SK-N-SH (cell line): ENCODE results near the gene RAI1. TPM values are rescaled to one million over a fixed set of nuclear protein-coding genes. Genes with fewer than 3 reads are reported as not detected.

Experiments used
- CTCF ChIA-PET: fragments of 300-600, 350-600 bp; formaldehyde crosslinking; extraction: SDS; loops from one replicate; lab custom pipeline; 2021; lab: Yijun Ruan, JAX
- POLR2A ChIA-PET: fragments of 350-600 bp; sonication (Branson Sonifier 250); formaldehyde crosslinking; extraction: SDS; loops from one replicate; lab custom pipeline; 2020; ENCODE audit warnings: antibody characterized with exemption, inconsistent platforms; lab: Yijun Ruan, JAX
- DNase-seq: peaks from one replicate; pipeline ENCODE4 v3.0.0; 2012
- H2AFZ ChIP-seq: fragments of 200-600 bp; sonication (generic); 2 replicates; pipeline ENCODE4 v1.8.1; 2016; ENCODE audit warnings: antibody characterized with exemption, mild to moderate bottlenecking, low read depth
- H3F3A ChIP-seq: fragments of 200-600 bp; sonication (generic); replicated peaks from 2 replicates; pipeline ENCODE3; 2016; ENCODE audit warnings: antibody characterized with exemption, mild to moderate bottlenecking; ENCODE audit not compliant: insufficient read depth
- H3K27ac ChIP-seq, 2 experiments: fragments of 200-500 bp in 1 of 2; fragments of 200-600 bp in 1 of 2; sonication (Bioruptor generic) in 1 of 2; sonication (generic), shearing (Covaris generic) in 1 of 2; 2 replicates each; pipeline versions ENCODE4 v1.5.1 to v1.6.1; 2014 to 2016; ENCODE audit warnings: low read depth in 2 of 2, inconsistent platforms in 1 of 2, low read length in 1 of 2, mild to moderate bottlenecking in 1 of 2, mixed read lengths in 1 of 2
- H3K27me3 ChIP-seq: fragments of 200-600 bp; sonication (generic), shearing (Covaris generic); 2 replicates; pipeline ENCODE4 v1.6.1; 2016; ENCODE audit warnings: mixed run types; ENCODE audit not compliant: insufficient read depth
- H3K36me3 ChIP-seq, 2 experiments: fragments of 200-500 bp in 1 of 2; fragments of 200-600 bp in 1 of 2; sonication (Bioruptor generic) in 1 of 2; sonication (generic) in 1 of 2; replicated peaks in 1 of 2; 2 replicates each; pipeline versions ENCODE3 to v1.5.1; 2014 to 2016; ENCODE audit warnings: low read length in 1 of 2, mild to moderate bottlenecking in 1 of 2; ENCODE audit not compliant: insufficient read depth in 2 of 2, control insufficient read depth in 1 of 2
- H3K4me1 ChIP-seq, 2 experiments: fragments of 200-500 bp in 1 of 2; fragments of 200-600 bp in 1 of 2; sonication (Bioruptor generic) in 1 of 2; sonication (generic), shearing (Covaris generic) in 1 of 2; 2 replicates each; pipeline versions ENCODE4 v1.5.1 to v1.6.1; 2014 to 2016; ENCODE audit warnings: low read depth in 1 of 2, low read length in 1 of 2, mixed run types in 1 of 2; ENCODE audit not compliant: insufficient read depth in 2 of 2, control insufficient read depth in 1 of 2
- H3K4me2 ChIP-seq: fragments of 200-600 bp; sonication (generic), shearing (Covaris generic); 2 replicates; pipeline ENCODE4 v1.6.1; 2017; ENCODE audit warnings: mixed run types
- H3K4me3 ChIP-seq, 2 experiments: fragments of 200-500 bp in 1 of 2; fragments of 200-600 bp in 1 of 2; sonication (Bioruptor generic) in 1 of 2; sonication (generic), shearing (Covaris generic) in 1 of 2; 2 replicates each; pipeline versions ENCODE4 v1.5.1 to v1.8.1; 2014 to 2016; ENCODE audit warnings: low read depth in 2 of 2, inconsistent platforms in 1 of 2, low read length in 1 of 2, mild to moderate bottlenecking in 1 of 2, mixed read lengths in 1 of 2, moderate library complexity in 1 of 2
- H3K79me2 ChIP-seq: fragments of 200-600 bp; sonication (generic); 2 replicates; pipeline ENCODE4 v1.8.1; 2017; ENCODE audit warnings: mild to moderate bottlenecking; ENCODE audit not compliant: insufficient read depth
- H3K9ac ChIP-seq: fragments of 200-600 bp; sonication (generic); 2 replicates; pipeline ENCODE4 v1.6.1; 2017; ENCODE audit warnings: mixed run types
- H3K9me2 ChIP-seq: fragments of 200-600 bp; sonication (generic); 2 replicates; pipeline ENCODE4 v1.6.1; 2017; ENCODE audit warnings: mixed run types
- H3K9me3 ChIP-seq: fragments of 200-600 bp; sonication (generic); 2 replicates; pipeline ENCODE4 v1.6.1; 2017; ENCODE audit warnings: mixed run types, mild to moderate bottlenecking, moderate library complexity
- H4K20me1 ChIP-seq: fragments of 200-600 bp; sonication (generic); 2 replicates; pipeline ENCODE4 v1.6.1; 2017; ENCODE audit warnings: mild to moderate bottlenecking, mixed run types; ENCODE audit not compliant: insufficient read depth
- CHD2 ChIP-seq: fragments of 150-350 bp; IDR thresholded peaks from 2 replicates; pipeline ENCODE4 v1.6.1; 2018; ENCODE audit warnings: low read length; ENCODE audit not compliant: partially characterized antibody
- ELF1 ChIP-seq: IDR thresholded peaks from 2 replicates; pipeline ENCODE4 v1.4.0; 2012
- EP300 ChIP-seq, 2 experiments: IDR thresholded peaks; 2 replicates each; pipeline versions ENCODE4 v1.4.0 to v1.6.1; 2012; ENCODE audit warnings: borderline replicate concordance in 1 of 2, low read depth in 1 of 2, low read length in 1 of 2
- FOSL2 ChIP-seq: IDR thresholded peaks from 2 replicates; pipeline ENCODE4 v1.4.0; 2012; ENCODE audit warnings: low read depth, mild to moderate bottlenecking, moderate library complexity, borderline replicate concordance
- FOXJ3 ChIP-seq: sonication (generic); formaldehyde crosslinking; IDR thresholded peaks from 2 replicates; pipeline ENCODE4 v1.5.1; 2020; ENCODE audit warnings: mild to moderate bottlenecking, missing genetic modification reagents
- FOXM1 ChIP-seq: IDR thresholded peaks from 2 replicates; pipeline ENCODE4 v1.4.0; 2012; ENCODE audit warnings: low read depth, mild to moderate bottlenecking
- IRF3 ChIP-seq: fragments of 150-350 bp; IDR thresholded peaks from 2 replicates; pipeline ENCODE4 v1.6.1; 2016; ENCODE audit warnings: mild to moderate bottlenecking, low read depth, low read length
- NFIC ChIP-seq: IDR thresholded peaks from 2 replicates; pipeline ENCODE4 v1.4.0; 2012; ENCODE audit warnings: borderline replicate concordance
- RAD21 ChIP-seq: IDR thresholded peaks from 2 replicates; pipeline ENCODE4 v1.6.1; 2012; ENCODE audit warnings: mild to moderate bottlenecking, low read length
- RCOR1 ChIP-seq: fragments of 150-350 bp; IDR thresholded peaks from 2 replicates; pipeline ENCODE4 v1.6.1; 2017; ENCODE audit warnings: antibody characterized with exemption, low read length
- REST ChIP-seq: IDR thresholded peaks from 2 replicates; pipeline ENCODE4 v1.6.1; 2012; ENCODE audit warnings: mild to moderate bottlenecking, low read depth, low read length, moderate library complexity
- RXRA ChIP-seq: IDR thresholded peaks from 2 replicates; pipeline ENCODE4 v1.4.0; 2012; ENCODE audit warnings: low read depth, mild to moderate bottlenecking, borderline replicate concordance
- SMC3 ChIP-seq: IDR thresholded peaks from 2 replicates; pipeline ENCODE4 v1.6.1; 2012; ENCODE audit warnings: low read depth, low read length, improper control_type of control experiment
- TEAD4 ChIP-seq: IDR thresholded peaks from 2 replicates; pipeline ENCODE4 v1.4.0; 2012; ENCODE audit warnings: mild to moderate bottlenecking, borderline replicate concordance; ENCODE audit not compliant: insufficient read depth
- WGBS: methylation state at CpG from one replicate; pipeline ENCODE4 v1.1.6; 2017; ENCODE audit warnings: low lambda C conversion rate; 5-methylcytosine and 5-hydroxymethylcytosine counted together
- polyA plus RNA-seq, 3 experiments: library from polyadenylated mRNA; depleted of rRNA; stranded (reverse); fragments of >200 nt; gene quantifications; 2 replicates each; pipeline ENCODE4 v1.2.3, GENCODE V29; 2012
- TF ChIP-seq, protein P1 (sequence below): IDR thresholded peaks from 2 replicates; pipeline ENCODE4 v1.4.0; 2012; ENCODE audit warnings: low read depth, borderline replicate concordance
- TF ChIP-seq, protein P2 (sequence below): IDR thresholded peaks from 2 replicates; pipeline ENCODE4 v1.4.0; 2012; ENCODE audit warnings: low read depth

RAI1 gene
- polyA plus RNA-seq, 1 of the 3 experiments (the other 2 are of a cell fraction): 4.7 TPM

DNA sequence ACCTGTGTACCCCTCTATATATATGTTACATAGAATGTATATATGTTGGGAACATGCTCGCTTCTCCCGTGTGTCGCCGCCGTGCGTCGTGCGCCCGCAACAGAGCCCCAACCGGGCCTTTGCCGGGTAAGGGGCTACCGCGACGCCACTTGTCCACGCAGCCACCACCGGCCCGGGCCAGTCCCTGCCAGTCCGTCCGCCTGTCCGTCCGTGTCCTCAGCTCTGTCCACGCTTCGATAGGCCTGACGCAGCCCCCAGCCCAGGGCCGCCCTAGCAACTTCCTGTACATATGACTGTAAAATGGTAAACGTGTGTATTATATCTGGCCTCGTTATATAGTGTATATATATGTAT, 129.6 kb downstream of the RAI1 start:
- Histone ChIP-seq H3K36me3 (peaks cover 2 to 65% of the 10 kb centered on the region in 2 experiments), H3K79me2 (no peaks in the 10 kb centered on the region), H3K4me1 (peaks cover 0 to 56% of the 10 kb centered on the region in 2 experiments; a peak in 3 of 4 replicates), H3F3A (peaks cover 6% of the 10 kb centered on the region), H3K9ac (no peak overlapping the region), H3K4me3 (no peak overlapping the region), H3K9me2 (no peaks in the 10 kb centered on the region), H4K20me1 (no peaks in the 10 kb centered on the region), H3K27me3 (no peaks in the 10 kb centered on the region), H3K4me2 (no peak overlapping the region), H3K9me3 (no peaks in the 10 kb centered on the region), H3K27ac (no peak overlapping the region; a peak in 1 of 4 replicates), H2AFZ (no peak overlapping the region)
- no peak for DNase-seq
- TF ChIP-seq, protein P1, sequence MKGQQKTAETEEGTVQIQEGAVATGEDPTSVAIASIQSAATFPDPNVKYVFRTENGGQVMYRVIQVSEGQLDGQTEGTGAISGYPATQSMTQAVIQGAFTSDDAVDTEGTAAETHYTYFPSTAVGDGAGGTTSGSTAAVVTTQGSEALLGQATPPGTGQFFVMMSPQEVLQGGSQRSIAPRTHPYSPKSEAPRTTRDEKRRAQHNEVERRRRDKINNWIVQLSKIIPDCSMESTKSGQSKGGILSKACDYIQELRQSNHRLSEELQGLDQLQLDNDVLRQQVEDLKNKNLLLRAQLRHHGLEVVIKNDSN: no peak
- no peak for TF ChIP-seq EP300 (IDR thresholded peaks at IDR 0.05; ENCODE audit: borderline replicate concordance in 1 of 2, low read depth in 1 of 2, low read length in 1 of 2)
- TF ChIP-seq RCOR1: no peak
- no peak for TF ChIP-seq NFIC
- no peak for TF ChIP-seq ELF1
- no peak for TF ChIP-seq IRF3
- TF ChIP-seq RAD21: no peak
- no peak for TF ChIP-seq REST
- no peak for TF ChIP-seq FOSL2
- TF ChIP-seq RXRA: no peak
- no peak for TF ChIP-seq FOXM1
- TF ChIP-seq, protein P2, sequence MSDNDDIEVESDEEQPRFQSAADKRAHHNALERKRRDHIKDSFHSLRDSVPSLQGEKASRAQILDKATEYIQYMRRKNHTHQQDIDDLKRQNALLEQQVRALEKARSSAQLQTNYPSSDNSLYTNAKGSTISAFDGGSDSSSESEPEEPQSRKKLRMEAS: no peak
- no peak for TF ChIP-seq CHD2
- TF ChIP-seq TEAD4: no peak
- no peak for TF ChIP-seq FOXJ3 (CRISPR knock-in tag)
- TF ChIP-seq SMC3: no peak
- ChIA-PET POLR2A (no interaction called here), CTCF (interaction anchor here (0.8 to 5.3 kb wide), 16 partner anchors 9 to 117 kb away, joined by 3 to 72 read pairs (median 16); partner anchors contain the start of gene SREBF1)
- 95% methylated on average over 27 of the region's 27 CpGs for WGBS
